H1 (cell line): ENCODE results near the gene DDX56. TPM values are rescaled to one million over a fixed set of nuclear protein-coding genes. Genes with fewer than 3 reads are reported as not detected.

Source experiments
- EGR1 ChIP-seq: IDR thresholded peaks from 2 replicates; pipeline ENCODE4 v1.6.1; 2011; ENCODE audit warnings: low read depth, low read length, borderline replicate concordance
- MAX ChIP-seq: IDR thresholded peaks from 2 replicates; pipeline ENCODE4 v1.6.1; 2012; ENCODE audit warnings: inconsistent platforms
- SP1 ChIP-seq: IDR thresholded peaks from 2 replicates; pipeline ENCODE4 v1.6.1; 2011; ENCODE audit warnings: low read depth, low read length
- polyA plus RNA-seq, 7 experiments: library from polyadenylated mRNA; depleted of rRNA in 3 of 7; stranded (reverse) in 5 of 7; unstranded in 2 of 7; fragments of >200 nt in 5 of 7; fragments of 200-250 nt in 2 of 7; gene quantifications; 1 replicate in 5 of 7; 2 replicates in 1 of 7; 4 replicates in 1 of 7; pipeline versions ENCODE4 v1.2.1 to v1.2.3, GENCODE V29; 2011 to 2013; ENCODE audit warnings: missing spikeins in 2 of 7, mixed read lengths in 2 of 7
- total RNA-seq: library from RNA; stranded (reverse); fragmentation: NEBNext Ultra II Directional; extraction: Animal tissue kit (Norgen Biotek cat#: 25700); gene quantifications from 2 replicates; pipeline ENCODE4 v1.2.1, GENCODE V29; 2021
- TF ChIP-seq, protein P1 (sequence below), 3 experiments: IDR thresholded peaks; 1 replicate in 2 of 3; 2 replicates in 1 of 3; pipeline versions ENCODE4 v1.5.1 to v1.6.1; 2011; ENCODE audit warnings: low read length in 3 of 3, mild to moderate bottlenecking in 3 of 3, inconsistent platforms in 2 of 3, low read depth in 1 of 3, moderate library complexity in 1 of 3; ENCODE audit not compliant: insufficient read depth in 1 of 3; ENCODE audit errors: control extremely low read depth in 1 of 3

The DDX56 gene
- total and polyA plus RNA-seq, 2 of the 8 experiments (the other 6 are each of a cell fraction or from before 2014, with no cell fraction given) = 56.9 to 81.6 TPM

DNA sequence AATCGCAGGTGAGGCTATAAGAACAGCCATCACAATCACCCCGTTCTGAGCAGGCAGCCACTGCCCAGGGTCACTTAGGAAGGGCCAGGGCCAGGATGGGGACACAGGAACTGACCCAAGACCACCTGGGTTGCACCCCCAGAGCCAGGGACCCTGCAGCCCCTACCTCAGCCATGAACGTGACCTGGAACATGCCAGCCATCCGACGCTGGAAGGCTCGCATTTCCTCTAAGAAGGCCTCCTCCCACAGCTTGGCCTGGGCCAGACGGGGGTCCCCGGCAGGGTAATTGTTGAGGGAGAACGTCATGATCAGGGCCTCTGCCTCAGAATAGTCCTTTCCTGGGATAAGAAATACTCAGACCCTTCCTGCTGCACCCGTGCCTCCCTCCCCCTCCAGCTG is 37.6 kb downstream of the DDX56 start (continued):
- TF ChIP-seq, protein P1, sequence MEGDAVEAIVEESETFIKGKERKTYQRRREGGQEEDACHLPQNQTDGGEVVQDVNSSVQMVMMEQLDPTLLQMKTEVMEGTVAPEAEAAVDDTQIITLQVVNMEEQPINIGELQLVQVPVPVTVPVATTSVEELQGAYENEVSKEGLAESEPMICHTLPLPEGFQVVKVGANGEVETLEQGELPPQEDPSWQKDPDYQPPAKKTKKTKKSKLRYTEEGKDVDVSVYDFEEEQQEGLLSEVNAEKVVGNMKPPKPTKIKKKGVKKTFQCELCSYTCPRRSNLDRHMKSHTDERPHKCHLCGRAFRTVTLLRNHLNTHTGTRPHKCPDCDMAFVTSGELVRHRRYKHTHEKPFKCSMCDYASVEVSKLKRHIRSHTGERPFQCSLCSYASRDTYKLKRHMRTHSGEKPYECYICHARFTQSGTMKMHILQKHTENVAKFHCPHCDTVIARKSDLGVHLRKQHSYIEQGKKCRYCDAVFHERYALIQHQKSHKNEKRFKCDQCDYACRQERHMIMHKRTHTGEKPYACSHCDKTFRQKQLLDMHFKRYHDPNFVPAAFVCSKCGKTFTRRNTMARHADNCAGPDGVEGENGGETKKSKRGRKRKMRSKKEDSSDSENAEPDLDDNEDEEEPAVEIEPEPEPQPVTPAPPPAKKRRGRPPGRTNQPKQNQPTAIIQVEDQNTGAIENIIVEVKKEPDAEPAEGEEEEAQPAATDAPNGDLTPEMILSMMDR (IDR thresholded peaks at IDR 0.05; ENCODE audit: control extremely low read depth in 1 of 3, insufficient read depth in 1 of 3, low read depth in 1 of 3, low read length in 3 of 3) = no peak
- no peak for TF ChIP-seq EGR1
- TF ChIP-seq MAX = no peak
- TF ChIP-seq SP1 = no peak
